ENCODE measurements around the gene SH3TC2. TPM values are rescaled to one million over a fixed set of nuclear protein-coding genes. Genes with fewer than 3 reads are reported as not detected.

The SH3TC2 gene
- total and polyA plus RNA-seq, 8 donors: 0.06 to 1.2 (median 0.27) TPM

DNA sequence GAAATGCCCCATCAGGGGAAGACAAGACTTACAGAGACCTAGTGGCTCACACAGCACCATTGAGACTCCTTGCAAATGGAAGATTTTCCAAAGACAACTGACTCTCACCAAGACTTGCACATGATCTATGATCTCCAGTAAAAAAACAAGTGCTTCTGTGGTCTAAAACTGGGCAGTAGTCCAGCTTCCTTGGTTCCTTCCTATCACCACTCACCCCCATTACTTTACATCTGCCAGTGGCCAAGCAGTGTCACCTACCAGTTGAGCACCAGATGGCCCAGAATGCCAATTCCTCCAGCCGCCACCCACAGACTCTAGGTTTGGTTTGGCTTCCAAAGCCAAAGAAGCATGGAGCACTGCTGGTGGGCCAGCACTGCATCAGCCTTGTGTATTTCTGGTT, 47.7 kb downstream of the SH3TC2 start:
- intact Hi-C loops (cut with DNase I): no loop called here
- Histone ChIP-seq H3K36me3 (no peaks in the 10 kb centered on the region), H3K27ac (no peak overlapping the region), H3K27me3 (no peaks in the 10 kb centered on the region), H3K9me3 (no peaks in the 10 kb centered on the region), H3K4me3 (no peak overlapping the region), H3K4me1 (no peaks in the 10 kb centered on the region)
- DNase-seq (no peak), FAIRE-seq (no peak), ATAC-seq (no peak)
- TF ChIP-seq, protein P1, sequence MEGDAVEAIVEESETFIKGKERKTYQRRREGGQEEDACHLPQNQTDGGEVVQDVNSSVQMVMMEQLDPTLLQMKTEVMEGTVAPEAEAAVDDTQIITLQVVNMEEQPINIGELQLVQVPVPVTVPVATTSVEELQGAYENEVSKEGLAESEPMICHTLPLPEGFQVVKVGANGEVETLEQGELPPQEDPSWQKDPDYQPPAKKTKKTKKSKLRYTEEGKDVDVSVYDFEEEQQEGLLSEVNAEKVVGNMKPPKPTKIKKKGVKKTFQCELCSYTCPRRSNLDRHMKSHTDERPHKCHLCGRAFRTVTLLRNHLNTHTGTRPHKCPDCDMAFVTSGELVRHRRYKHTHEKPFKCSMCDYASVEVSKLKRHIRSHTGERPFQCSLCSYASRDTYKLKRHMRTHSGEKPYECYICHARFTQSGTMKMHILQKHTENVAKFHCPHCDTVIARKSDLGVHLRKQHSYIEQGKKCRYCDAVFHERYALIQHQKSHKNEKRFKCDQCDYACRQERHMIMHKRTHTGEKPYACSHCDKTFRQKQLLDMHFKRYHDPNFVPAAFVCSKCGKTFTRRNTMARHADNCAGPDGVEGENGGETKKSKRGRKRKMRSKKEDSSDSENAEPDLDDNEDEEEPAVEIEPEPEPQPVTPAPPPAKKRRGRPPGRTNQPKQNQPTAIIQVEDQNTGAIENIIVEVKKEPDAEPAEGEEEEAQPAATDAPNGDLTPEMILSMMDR (IDR thresholded peaks at IDR 0.05): no peak
- 87 to 100% methylated on average over 1 of the region's 1 CpG for WGBS, 2 donors

DNA sequence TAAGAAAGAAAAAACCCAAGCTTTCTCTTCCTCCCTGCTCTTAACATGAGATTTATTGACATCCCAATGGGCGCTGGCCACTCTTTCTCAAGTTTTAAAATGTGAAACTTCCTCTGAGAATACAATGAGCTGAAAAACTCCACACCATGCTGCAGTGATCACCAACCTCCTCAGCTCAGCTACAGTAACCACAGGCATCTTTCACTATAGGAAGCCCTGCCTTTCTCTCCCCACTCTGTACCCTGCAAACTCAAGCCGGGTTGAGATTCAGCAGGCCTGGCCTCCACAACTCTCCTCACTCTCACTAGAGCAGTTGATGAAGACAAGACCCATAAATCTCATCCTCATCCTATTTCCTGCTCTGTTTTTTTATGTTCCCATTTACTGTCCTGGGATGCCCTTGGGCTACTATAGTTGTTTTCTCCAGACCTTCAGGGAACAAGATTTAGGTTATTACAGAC, 48.3 kb downstream of the SH3TC2 start:
- ATAC-seq: no peak
- H3K27ac ChIP-seq: no peak overlapping the region
- no peaks in the 10 kb centered on the region for H3K9me3 ChIP-seq
- H3K4me3 ChIP-seq: no peak overlapping the region
- no peaks in the 10 kb centered on the region for H3K27me3 ChIP-seq
- H3K36me3 ChIP-seq: no peaks in the 10 kb centered on the region
- H3K4me1 ChIP-seq: no peaks in the 10 kb centered on the region
- TF ChIP-seq, protein P1 (IDR thresholded peaks at IDR 0.05): no peak
- DNase-seq: no peak
- WGBS, 2 donors: 91 to 95% methylated on average over 2 of the region's 2 CpGs
- intact Hi-C loops (cut with DNase I): no loop called here
- no peak for FAIRE-seq

DNA sequence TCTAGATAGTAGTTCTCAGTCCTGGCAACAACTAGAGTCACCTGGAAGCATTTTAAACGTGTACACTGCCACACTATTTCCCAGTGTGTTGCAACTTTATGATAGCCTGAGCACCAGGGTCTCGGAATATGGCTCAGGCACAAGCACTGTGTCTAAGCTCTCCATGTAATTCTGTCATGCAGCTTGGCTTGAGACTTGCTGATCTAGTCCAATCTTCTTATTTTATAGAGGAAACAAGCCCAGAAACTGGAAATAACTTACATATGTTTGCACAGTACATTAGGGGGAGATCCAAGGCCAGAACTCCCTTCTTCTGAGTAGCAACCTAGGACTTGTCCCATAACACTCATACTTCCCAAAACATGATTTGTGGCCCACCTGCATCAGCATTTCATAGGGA, 49.1 kb downstream of the SH3TC2 start:
- Histone ChIP-seq H3K4me1 (no peaks in the 10 kb centered on the region), H3K36me3 (no peaks in the 10 kb centered on the region), H3K4me3 (no peak overlapping the region), H3K27me3 (no peaks in the 10 kb centered on the region), H3K27ac (no peak overlapping the region), H3K9me3 (no peaks in the 10 kb centered on the region)
- intact Hi-C loops (cut with DNase I): no loop called here
- ATAC-seq: no peak
- FAIRE-seq: no peak
- WGBS, 2 donors: 62 to 70% methylated on average over 2 of the region's 2 CpGs
- no peak for DNase-seq
- TF ChIP-seq, protein P1 (IDR thresholded peaks at IDR 0.05): no peak

DNA sequence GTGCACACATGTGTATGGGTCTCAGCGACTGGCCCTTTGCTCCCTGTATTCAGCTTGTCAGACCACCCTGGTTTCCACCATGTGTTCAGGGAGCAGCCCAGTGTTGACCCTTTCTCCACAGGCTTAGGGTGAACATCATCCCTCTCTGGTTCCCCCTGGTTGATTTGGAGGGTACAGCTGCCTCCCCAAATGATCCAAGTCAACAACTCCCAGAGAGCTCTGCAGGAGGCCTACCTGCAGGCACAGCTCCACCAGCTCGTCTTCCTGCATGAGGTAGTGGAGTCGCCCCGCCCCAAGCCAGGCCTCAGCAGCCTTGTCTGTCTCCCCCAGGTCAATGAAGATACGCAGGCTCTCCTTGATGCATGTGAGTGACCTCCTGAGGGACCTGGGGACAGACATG, 50.5 kb downstream of the SH3TC2 start:
- no peaks in the 10 kb centered on the region for H3K9me3 ChIP-seq
- FAIRE-seq: no peak
- DNase-seq: no peak
- no peak for ATAC-seq
- H3K4me3 ChIP-seq: no peak overlapping the region
- TF ChIP-seq, protein P1 (IDR thresholded peaks at IDR 0.05): no peak
- no peaks in the 10 kb centered on the region for H3K4me1 ChIP-seq
- H3K27ac ChIP-seq: no peak overlapping the region
- intact Hi-C loops (cut with DNase I): no loop called here
- no peaks in the 10 kb centered on the region for H3K36me3 ChIP-seq
- 88 to 94% methylated on average over 5 of the region's 5 CpGs for WGBS, 2 donors
- no peaks in the 10 kb centered on the region for H3K27me3 ChIP-seq

DNA sequence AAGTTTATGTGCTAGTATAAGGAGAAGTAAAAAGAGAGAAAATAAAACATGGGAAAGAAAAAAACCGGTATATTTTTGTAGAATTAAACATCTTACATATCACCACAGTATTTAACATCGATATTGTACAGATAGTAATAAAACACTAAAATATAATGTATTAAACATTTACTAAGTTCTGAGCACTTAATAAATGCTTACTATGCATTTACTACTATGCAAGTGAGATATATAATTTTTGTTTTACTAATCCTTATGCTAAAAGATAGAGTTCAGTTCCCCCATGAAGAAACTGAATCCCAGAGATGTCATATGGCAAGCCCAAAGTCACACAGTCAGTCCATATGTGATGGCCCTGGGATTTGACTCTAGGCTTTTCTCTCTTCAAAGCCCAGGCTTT, 51.1 kb downstream of the SH3TC2 start:
- no peaks in the 10 kb centered on the region for H3K36me3 ChIP-seq
- TF ChIP-seq, protein P1 (IDR thresholded peaks at IDR 0.05): no peak
- intact Hi-C loops (cut with DNase I): no loop called here
- H3K27me3 ChIP-seq: no peaks in the 10 kb centered on the region
- H3K4me3 ChIP-seq: no peak overlapping the region
- DNase-seq (no peak), ATAC-seq (no peak), FAIRE-seq (no peak)
- WGBS, 2 donors: 74 to 80% methylated on average over 2 of the region's 2 CpGs
- H3K9me3 ChIP-seq: no peaks in the 10 kb centered on the region
- no peak overlapping the region for H3K27ac ChIP-seq
- no peaks in the 10 kb centered on the region for H3K4me1 ChIP-seq
